Endothelial cell of umbilical vein (primary cell): ENCODE measurements around the gene TENM4. TPM values are rescaled to one million over a fixed set of nuclear protein-coding genes. Genes with fewer than 3 reads are reported as not detected.

ENCODE experiments used
- BruUV-seq: library from RNA; stranded (reverse); fragments of 400-500 nt; replicated peaks from 2 replicates; lab custom pipeline; 2021; lab: Mats Ljungman, UMichigan
- CTCF ChIA-PET: fragments of 300-600, 350-600 bp; sonication (Branson Sonifier 250); formaldehyde crosslinking; loops from one replicate; lab custom pipeline; 2021; ENCODE audit warnings: antibody characterized with exemption, inconsistent platforms; lab: Charles Lee
- POLR2A ChIA-PET: fragments of 300-600, 350-600 bp; sonication (Branson Sonifier 250); formaldehyde crosslinking; loops from one replicate; lab custom pipeline; 2021; ENCODE audit warnings: antibody characterized with exemption, inconsistent platforms; lab: Charles Lee
- DNase-seq: peaks from one replicate; pipeline ENCODE4 v3.0.0-alpha.2; 2011; ENCODE audit warnings: low read depth, low spot score
- FAIRE-seq: peaks from 2 replicates; lab custom pipeline; 2011; peaks lifted over from hg19 to GRCh38; lab: Jason Lieb, UNC
- H2AFZ ChIP-seq: 2 replicates; pipeline ENCODE4 v1.6.0; 2012; ENCODE audit warnings: low read depth, low read length, control low read depth, inconsistent platforms
- H3K27ac ChIP-seq: 2 replicates; pipeline ENCODE4 v1.5.1; 2011; ENCODE audit warnings: low read depth, mild to moderate bottlenecking, control low read depth, low read length, moderate library complexity; ENCODE audit not compliant: insufficient read depth
- H3K27me3 ChIP-seq, 2 experiments: 2 replicates each; pipeline versions ENCODE4 v1.6.0 to v1.6.1; 2011; ENCODE audit warnings: low read length in 2 of 2, mixed read lengths in 1 of 2; ENCODE audit not compliant: control insufficient read depth in 2 of 2, insufficient read depth in 2 of 2
- H3K36me3 ChIP-seq, 2 experiments: 2 replicates in 1 of 2; 3 replicates in 1 of 2; pipeline ENCODE4 v1.5.1; 2011; ENCODE audit warnings: low read length in 2 of 2, mild to moderate bottlenecking in 1 of 2, moderate library complexity in 1 of 2; ENCODE audit not compliant: control insufficient read depth in 2 of 2, insufficient read depth in 2 of 2; ENCODE audit errors: extremely low read depth in 1 of 2
- H3K4me1 ChIP-seq: 3 replicates; pipeline ENCODE4 v1.5.1; 2011; ENCODE audit warnings: mild to moderate bottlenecking, low read length; ENCODE audit not compliant: control insufficient read depth, insufficient read depth; ENCODE audit errors: extremely low read depth
- H3K4me2 ChIP-seq: 2 replicates; pipeline ENCODE4 v1.6.1; 2011; ENCODE audit warnings: low read length, control low read depth, mixed read lengths; ENCODE audit not compliant: insufficient read depth
- H3K4me3 ChIP-seq, 3 experiments: fragments of 200-600 bp in 1 of 3; sonication (generic), shearing (Covaris generic) in 1 of 3; replicated peaks in 1 of 3; 2 replicates each; pipeline ENCODE4 v1.5.1; 2011 to 2016; ENCODE audit warnings: control low read depth in 3 of 3, low read length in 3 of 3, mild to moderate bottlenecking in 2 of 3, inconsistent platforms in 1 of 3, low read depth in 1 of 3, moderate library complexity in 1 of 3; ENCODE audit not compliant: insufficient read depth in 1 of 3
- H3K79me2 ChIP-seq: 2 replicates; pipeline ENCODE4 v1.6.0; 2012; ENCODE audit warnings: low read length, inconsistent platforms; ENCODE audit not compliant: control insufficient read depth, insufficient read depth
- H3K9ac ChIP-seq: replicated peaks from 2 replicates; pipeline ENCODE3; 2011; ENCODE audit warnings: low read length, control low read depth; ENCODE audit not compliant: insufficient read depth; ENCODE audit errors: extremely low read depth
- H3K9me1 ChIP-seq: replicated peaks from 3 replicates; pipeline ENCODE4 v1.6.0; 2011; ENCODE audit warnings: mild to moderate bottlenecking, low read length; ENCODE audit not compliant: control insufficient read depth, insufficient read depth; ENCODE audit errors: extremely low read depth
- H3K9me3 ChIP-seq: replicated peaks from 2 replicates; pipeline ENCODE4 v1.5.1; 2012; ENCODE audit warnings: low read length, inconsistent platforms; ENCODE audit not compliant: control insufficient read depth, insufficient read depth
- H4K20me1 ChIP-seq: replicated peaks from 2 replicates; pipeline ENCODE3; 2011; ENCODE audit warnings: mild to moderate bottlenecking, low read length; ENCODE audit not compliant: control insufficient read depth, insufficient read depth; ENCODE audit errors: extremely low read depth
- CTCF ChIP-seq, 2 donors: IDR thresholded peaks; 1 replicate in 1 of 2; 2 replicates in 1 of 2; pipeline ENCODE4 v1.5.1; 2011; ENCODE audit warnings: low read length in 2 of 2, mild to moderate bottlenecking in 2 of 2, moderate library complexity in 2 of 2, control low read depth in 1 of 2, inconsistent platforms in 1 of 2, low read depth in 1 of 2; ENCODE audit not compliant: insufficient read depth in 1 of 2; ENCODE audit errors: extremely low read depth in 1 of 2
- EZH2 ChIP-seq: IDR thresholded peaks from 2 replicates; pipeline ENCODE4 v1.6.1; 2012; ENCODE audit warnings: borderline replicate concordance, low read depth, mild to moderate bottlenecking, moderate library complexity, low read length, inconsistent platforms; ENCODE audit not compliant: severe bottlenecking
- FOS ChIP-seq: IDR thresholded peaks from 2 replicates; pipeline ENCODE4 v1.6.1; 2011; ENCODE audit warnings: mild to moderate bottlenecking, low read length, moderate library complexity, borderline replicate concordance; ENCODE audit not compliant: insufficient read depth
- GATA2 ChIP-seq: IDR thresholded peaks from 2 replicates; pipeline ENCODE4 v1.7.0; 2011; ENCODE audit warnings: low read depth, mild to moderate bottlenecking, moderate library complexity, mixed read lengths, low read length; ENCODE audit not compliant: insufficient read length, insufficient read depth
- JUN ChIP-seq: IDR thresholded peaks from 2 replicates; pipeline ENCODE4 v1.6.1; 2011; ENCODE audit warnings: borderline replicate concordance, low read depth; ENCODE audit not compliant: insufficient read length, insufficient read depth
- MAX ChIP-seq: IDR thresholded peaks from 2 replicates; pipeline ENCODE4 v1.6.1; 2011; ENCODE audit not compliant: insufficient read depth, insufficient read length
- MYC ChIP-seq: IDR thresholded peaks from one replicate; pipeline ENCODE4 v1.6.1; 2011; ENCODE audit warnings: mild to moderate bottlenecking, low read depth, low read length
- POLR2A ChIP-seq: IDR thresholded peaks from 2 replicates; pipeline ENCODE4 v1.6.1; 2012; ENCODE audit warnings: low read depth, mild to moderate bottlenecking, control low read depth, low read length
- POLR2AphosphoS5 ChIP-seq: IDR thresholded peaks from 2 replicates; pipeline ENCODE4 v1.6.1; 2012; ENCODE audit warnings: low read depth, mild to moderate bottlenecking, control low read depth, low read length, moderate library complexity; ENCODE audit not compliant: insufficient read depth
- dilution Hi-C: fragments of 300-500 bp; cut with MboI; formaldehyde crosslinking; loops from one replicate; pipeline ENCODE4 v1.15.0; 2019; ENCODE audit warnings: low sequenced_read_pairs; ENCODE audit not compliant: extremely low pct_ligation_motif_present
- intact Hi-C: fragments of 100-400 bp; cut with micrococcal nuclease; formaldehyde crosslinking; loops from one replicate; pipeline ENCODE4 v1.10.0; 2022
- polyA plus RNA-seq, 4 experiments: library from polyadenylated mRNA; depleted of rRNA in 3 of 4; stranded (reverse) in 3 of 4; unstranded in 1 of 4; fragments of >200 nt; gene quantifications; 2 replicates each; pipeline versions ENCODE4 v1.2.1 to v1.2.3, GENCODE V29; 2011 to 2012; ENCODE audit warnings: missing spikeins in 1 of 4
- total RNA-seq: library from RNA; stranded (reverse); gene quantifications from 2 replicates; pipeline ENCODE4 v1.2.3, GENCODE V29; 2021

Gene TENM4
- total and polyA plus RNA-seq, 2 donors (not counting 3 experiments of a cell fraction or from before 2014, with no cell fraction given) = 0.06 to 0.27 TPM

- dilution Hi-C loops (no loop called here), intact Hi-C loops (no loop called here)
- no peak overlapping the region for H3K9ac ChIP-seq
- no peak for DNase-seq
- H3K9me3 ChIP-seq = no peaks in the 10 kb centered on the region
- no peak overlapping the region for H2AFZ ChIP-seq
- H3K36me3 ChIP-seq = no peaks in the 10 kb centered on the region
- no peak overlapping the region for H3K4me2 ChIP-seq
- H3K79me2 ChIP-seq = no peaks in the 10 kb centered on the region
- ChIA-PET CTCF (no interaction called here), POLR2A (no interaction called here)
- FAIRE-seq = no peak
- TF ChIP-seq MAX = no peak
- TF ChIP-seq EZH2 = no peak
- no peak for TF ChIP-seq CTCF (IDR thresholded peaks at IDR 0.05; ENCODE audit: extremely low read depth in 1 of 2, insufficient read depth in 1 of 2, low read depth in 1 of 2, low read length in 2 of 2)
- TF ChIP-seq POLR2A = no peak
- TF ChIP-seq JUN = no peak
- no peak for TF ChIP-seq POLR2AphosphoS5
- no peak for TF ChIP-seq FOS
- TF ChIP-seq GATA2 = no peak
- TF ChIP-seq MYC = no peak
- H3K27me3 ChIP-seq = no peaks in the 10 kb centered on the region
- no peaks in the 10 kb centered on the region for H3K4me1 ChIP-seq
- no TSS peak for BruUV-seq
- no peak overlapping the region for H3K4me3 ChIP-seq
- no peaks in the 10 kb centered on the region for H4K20me1 ChIP-seq
- H3K27ac ChIP-seq = no peak overlapping the region
- H3K9me1 ChIP-seq = no peaks in the 10 kb centered on the region
Measured at GRCh38 chr11:79206951-79207350, 233.9 kb downstream of the TENM4 start.
